AG10803 (cell line): ENCODE measurements around the gene NT5C.

Source experiments
- DNase-seq: peaks from one replicate; pipeline ENCODE4 v3.0.0; 2010; ENCODE audit warnings: low read depth
- H3K4me3 ChIP-seq: 2 replicates; pipeline ENCODE4 v1.5.1; 2011; ENCODE audit warnings: mild to moderate bottlenecking, low read length, control low read depth
- CTCF ChIP-seq: conservative IDR thresholded peaks from 2 replicates; pipeline ENCODE4 v1.5.1; 2011; ENCODE audit warnings: mild to moderate bottlenecking, low read length, control low read depth, inconsistent platforms

Gene NT5C

GRCh38 chr17:75081611-75082540 is 49.7 kb downstream of the NT5C start:
- no peak for TF ChIP-seq CTCF
- no peak for DNase-seq

More at GRCh38 chr17:75081611-75082540, 49.7 kb downstream of the NT5C start:
- H3K4me3 ChIP-seq: no peak overlapping the region
